HEK293 (cell line): ENCODE data around the gene RGS11.

Experiments used
- CTCF ChIA-PET: fragments of 350-600 bp; formaldehyde crosslinking; extraction: SDS; loops from one replicate; lab custom pipeline; 2021; ENCODE audit warnings: antibody characterized with exemption; lab: Yijun Ruan, JAX
- POLR2A ChIA-PET: fragments of 300-600 bp; formaldehyde crosslinking; extraction: SDS; loops from one replicate; lab custom pipeline; 2020; ENCODE audit warnings: antibody characterized with exemption, inconsistent platforms; lab: Yijun Ruan, JAX
- H3K27ac ChIP-seq: fragments of 200-500 bp; sonication (Bioruptor generic); 2 replicates; pipeline ENCODE4 v1.5.1; 2014; ENCODE audit warnings: low read depth, low read length, control low read depth, inconsistent platforms; ENCODE audit errors: extremely low read depth
- H3K36me3 ChIP-seq, 2 experiments: fragments of 200-500 bp in 1 of 2; sonication (Bioruptor generic) in 1 of 2; 1 replicate in 1 of 2; 2 replicates in 1 of 2; pipeline ENCODE4 v1.5.1; 2014 to 2017; ENCODE audit warnings: inconsistent platforms in 2 of 2, low read length in 2 of 2; ENCODE audit not compliant: control insufficient read depth in 2 of 2, insufficient read depth in 1 of 2
- H3K4me1 ChIP-seq: fragments of 200-500 bp; sonication (Bioruptor generic); 2 replicates; pipeline ENCODE4 v1.5.1; 2014; ENCODE audit warnings: mild to moderate bottlenecking, low read length, inconsistent platforms; ENCODE audit not compliant: control insufficient read depth, insufficient read depth
- H3K4me3 ChIP-seq: 2 replicates; pipeline ENCODE4 v1.5.1; 2011; ENCODE audit warnings: low read depth, mild to moderate bottlenecking, control low read depth, low read length, moderate library complexity
- H3K9me3 ChIP-seq: fragments of 200-500 bp; sonication (Bioruptor generic); 2 replicates; pipeline ENCODE4 v1.5.1; 2014; ENCODE audit warnings: low read depth, low read length, inconsistent platforms; ENCODE audit not compliant: control insufficient read depth, insufficient read depth
- GLIS1 ChIP-seq: fragments of 450-650 bp; formaldehyde crosslinking; IDR thresholded peaks from 2 replicates; pipeline ENCODE4 v1.5.1; 2016; ENCODE audit warnings: missing biosample characterization, missing genetic modification characterization
- KLF16 ChIP-seq: fragments of 450-650 bp; formaldehyde crosslinking; IDR thresholded peaks from 2 replicates; pipeline ENCODE4 v1.5.1; 2017; ENCODE audit warnings: missing biosample characterization, missing genetic modification characterization
- OSR2 ChIP-seq: fragments of 450-650 bp; formaldehyde crosslinking; IDR thresholded peaks from 2 replicates; pipeline ENCODE4 v1.5.1; 2016; ENCODE audit warnings: missing biosample characterization, missing genetic modification characterization
- PRDM4 ChIP-seq: fragments of 450-650 bp; formaldehyde crosslinking; IDR thresholded peaks from 2 replicates; pipeline ENCODE4 v1.5.1; 2017; ENCODE audit warnings: missing biosample characterization, missing genetic modification characterization
- SP2 ChIP-seq: fragments of 450-650 bp; formaldehyde crosslinking; IDR thresholded peaks from 2 replicates; pipeline ENCODE4 v1.5.1; 2016; ENCODE audit warnings: missing biosample characterization, missing genetic modification characterization
- ZBTB7A ChIP-seq: fragments of 450-650 bp; formaldehyde crosslinking; IDR thresholded peaks from 2 replicates; pipeline ENCODE4 v1.5.1; 2016; ENCODE audit warnings: low read depth, missing biosample characterization, missing genetic modification characterization
- ZNF140 ChIP-seq: fragments of 450-650 bp; formaldehyde crosslinking; IDR thresholded peaks from 2 replicates; pipeline ENCODE4 v1.5.1; 2016; ENCODE audit warnings: missing biosample characterization, missing genetic modification characterization
- ZNF169 ChIP-seq: fragments of 450-650 bp; formaldehyde crosslinking; IDR thresholded peaks from 2 replicates; pipeline ENCODE4 v1.5.1; 2016; ENCODE audit warnings: missing biosample characterization, missing genetic modification characterization
- ZNF19 ChIP-seq: fragments of 450-650 bp; formaldehyde crosslinking; IDR thresholded peaks from 2 replicates; pipeline ENCODE4; 2016; ENCODE audit warnings: missing biosample characterization, missing genetic modification characterization, low read depth
- ZNF223 ChIP-seq: fragments of 450-650 bp; formaldehyde crosslinking; IDR thresholded peaks from 2 replicates; pipeline ENCODE4 v1.5.1; 2016; ENCODE audit warnings: missing biosample characterization, missing genetic modification characterization
- ZNF23 ChIP-seq: fragments of 450-650 bp; formaldehyde crosslinking; IDR thresholded peaks from 2 replicates; pipeline ENCODE4 v1.5.1; 2016; ENCODE audit warnings: missing biosample characterization, missing genetic modification characterization, borderline replicate concordance
- ZNF280D ChIP-seq: fragments of 450-650 bp; formaldehyde crosslinking; IDR thresholded peaks from 2 replicates; pipeline ENCODE4 v1.5.1; 2016; ENCODE audit warnings: missing biosample characterization, missing genetic modification characterization
- ZNF341 ChIP-seq: fragments of 450-650 bp; formaldehyde crosslinking; IDR thresholded peaks from 2 replicates; pipeline ENCODE4; 2016; ENCODE audit warnings: low read depth, missing biosample characterization, missing genetic modification characterization
- ZNF398 ChIP-seq: fragments of 450-650 bp; formaldehyde crosslinking; IDR thresholded peaks from 2 replicates; pipeline ENCODE4 v1.5.1; 2017; ENCODE audit warnings: missing biosample characterization, missing genetic modification characterization
- ZNF510 ChIP-seq: fragments of 450-650 bp; formaldehyde crosslinking; IDR thresholded peaks from 2 replicates; pipeline ENCODE4 v1.5.1; 2018; ENCODE audit warnings: mild to moderate bottlenecking, missing genetic modification characterization, missing biosample characterization; ENCODE audit not compliant: insufficient replicate concordance
- ZNF548 ChIP-seq: fragments of 450-650 bp; formaldehyde crosslinking; IDR thresholded peaks from 2 replicates; pipeline ENCODE4 v1.5.1; 2016; ENCODE audit warnings: missing biosample characterization, missing genetic modification characterization
- ZNF555 ChIP-seq: fragments of 450-650 bp; formaldehyde crosslinking; conservative IDR thresholded peaks from 2 replicates; pipeline ENCODE4 v1.5.1; 2017; ENCODE audit warnings: missing biosample characterization, mild to moderate bottlenecking, missing genetic modification characterization, inconsistent platforms
- ZNF558 ChIP-seq: fragments of 450-650 bp; formaldehyde crosslinking; IDR thresholded peaks from 2 replicates; pipeline ENCODE4 v1.5.1; 2016; ENCODE audit warnings: missing biosample characterization, missing genetic modification characterization
- ZNF561 ChIP-seq: fragments of 450-650 bp; IDR thresholded peaks from 2 replicates; pipeline ENCODE4 v1.5.1; 2018; ENCODE audit warnings: missing biosample characterization, missing genetic modification characterization, borderline replicate concordance
- ZNF654 ChIP-seq: fragments of 450-650 bp; formaldehyde crosslinking; IDR thresholded peaks from 2 replicates; pipeline ENCODE4 v1.5.1; 2016; ENCODE audit warnings: low read depth, missing biosample characterization, missing genetic modification characterization
- ZNF658 ChIP-seq: fragments of 450-650 bp; formaldehyde crosslinking; IDR thresholded peaks from 2 replicates; pipeline ENCODE4; 2016; ENCODE audit warnings: missing biosample characterization, missing genetic modification characterization
- ZNF747 ChIP-seq: fragments of 450-650 bp; formaldehyde crosslinking; IDR thresholded peaks from 2 replicates; pipeline ENCODE4 v1.5.1; 2016; ENCODE audit warnings: missing biosample characterization, missing genetic modification characterization
- ZNF837 ChIP-seq: fragments of 450-650 bp; formaldehyde crosslinking; IDR thresholded peaks from 2 replicates; pipeline ENCODE4 v1.5.1; 2016; ENCODE audit warnings: missing biosample characterization, missing genetic modification characterization
- TF ChIP-seq, protein P1 (sequence below): fragments of 450-650 bp; formaldehyde crosslinking; IDR thresholded peaks from 2 replicates; pipeline ENCODE4 v1.5.1; 2016; ENCODE audit warnings: missing biosample characterization, missing genetic modification characterization

The RGS11 gene

GRCh38 chr16:296276-296675 lies 20.5 kb upstream of the RGS11 start:
- TF ChIP-seq OSR2 (no peak), ZNF510 (tag by site-specific recombination) (no peak), GLIS1 (tag by site-specific recombination) (peak; percentile 30; the same call in 1 of the 2 replicates), ZNF654 (tag by site-specific recombination) (no peak), ZNF398 (tag by site-specific recombination) (no peak), ZNF837 (tag by site-specific recombination) (no peak)
- ChIA-PET POLR2A (no interaction called here), CTCF (no interaction called here)
- peaks cover 0 to 44% of the 10 kb centered on the region in 2 experiments; a peak in 2 of 3 replicates for H3K36me3 ChIP-seq
- no peaks in the 10 kb centered on the region for H3K9me3 ChIP-seq
- H3K4me1 ChIP-seq: no peaks in the 10 kb centered on the region
- H3K4me3 ChIP-seq: no peak overlapping the region
- H3K27ac ChIP-seq: no peak overlapping the region

GRCh38 chr16:293043-293775 lies 17.5 kb upstream of the RGS11 start:
- H3K9me3 ChIP-seq: no peaks in the 10 kb centered on the region
- H3K27ac ChIP-seq: no peak overlapping the region
- TF ChIP-seq ZNF280D (tag by site-specific recombination) (no peak), ZNF548 (tag by site-specific recombination) (no peak), ZNF555 (tag by site-specific recombination) (no peak), PRDM4 (tag by site-specific recombination) (no peak), ZNF169 (tag by site-specific recombination) (no peak), ZNF140 (no peak), ZNF23 (tag by site-specific recombination) (no peak), KLF16 (tag by site-specific recombination) (no peak), ZNF19 (no peak), ZNF558 (tag by site-specific recombination) (no peak), ZNF223 (no peak), ZBTB7A (tag by site-specific recombination) (no peak), ZNF658 (no peak), SP2 (no peak), ZNF561 (tag by site-specific recombination) (no peak), ZNF747 (tag by site-specific recombination) (no peak), ZNF341 (tag by site-specific recombination) (no peak)
- TF ChIP-seq, protein P1, sequence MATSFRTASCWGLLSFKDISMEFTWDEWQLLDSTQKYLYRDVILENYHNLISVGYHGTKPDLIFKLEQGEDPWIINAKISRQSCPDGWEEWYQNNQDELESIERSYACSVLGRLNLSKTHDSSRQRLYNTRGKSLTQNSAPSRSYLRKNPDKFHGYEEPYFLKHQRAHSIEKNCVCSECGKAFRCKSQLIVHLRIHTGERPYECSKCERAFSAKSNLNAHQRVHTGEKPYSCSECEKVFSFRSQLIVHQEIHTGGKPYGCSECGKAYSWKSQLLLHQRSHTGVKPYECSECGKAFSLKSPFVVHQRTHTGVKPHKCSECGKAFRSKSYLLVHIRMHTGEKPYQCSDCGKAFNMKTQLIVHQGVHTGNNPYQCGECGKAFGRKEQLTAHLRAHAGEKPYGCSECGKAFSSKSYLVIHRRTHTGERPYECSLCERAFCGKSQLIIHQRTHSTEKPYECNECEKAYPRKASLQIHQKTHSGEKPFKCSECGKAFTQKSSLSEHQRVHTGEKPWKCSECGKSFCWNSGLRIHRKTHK (tag by site-specific recombination): no peak
- POLR2A ChIA-PET: no interaction called here
- no peaks in the 10 kb centered on the region for H3K4me1 ChIP-seq
- CTCF ChIA-PET: interaction anchor here (0.6 to 0.7 kb wide), 2 partner anchors 46 to 194 kb away, joined by 3 to 4 read pairs; no protein-coding TSS in a partner anchor
- H3K4me3 ChIP-seq: no peak overlapping the region
- peaks cover 0 to 70% of the 10 kb centered on the region in 2 experiments; a peak in 2 of 3 replicates for H3K36me3 ChIP-seq
